ENCODE measurements around the gene APLF.

Gene APLF

GRCh38 chr2:68500649-68501048, 33.3 kb downstream of the APLF start:
- no peak for TF ChIP-seq CTCF (IDR thresholded peaks at IDR 0.05; ENCODE audit: low read depth, low read length)
- no peak overlapping the region for H3K4me3 ChIP-seq (ENCODE audit: low read depth, low read length)
- in situ Hi-C loops (cut with HindIII; ENCODE audit: low sequenced_read_pairs): no loop called here
- no peak for DNase-seq (ENCODE audit: low read depth, low spot score)

DNA sequence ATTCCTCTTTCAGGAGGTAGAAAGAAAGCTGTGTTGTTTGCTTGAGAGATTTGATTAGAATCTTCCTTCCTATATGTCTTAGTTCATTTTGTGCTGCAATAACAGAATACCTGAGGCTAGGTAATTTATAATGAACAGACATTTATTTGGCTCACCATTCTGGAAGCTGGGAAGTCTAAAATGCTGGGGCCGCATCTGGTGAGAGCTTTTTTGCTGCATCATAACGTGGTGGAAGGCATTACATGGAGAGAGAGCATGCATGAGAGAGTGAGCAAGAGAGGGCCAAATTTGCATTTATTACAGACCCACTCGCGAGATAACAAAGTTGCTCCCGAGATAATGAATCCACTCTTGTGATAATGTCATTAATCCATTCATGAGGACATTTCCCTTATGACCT, 34.4 kb downstream of the APLF start:
- TF ChIP-seq CTCF (IDR thresholded peaks at IDR 0.05; ENCODE audit: low read depth, low read length): no peak
- no peak for DNase-seq (ENCODE audit: low read depth, low spot score)
- no peak overlapping the region for H3K4me3 ChIP-seq (ENCODE audit: low read depth, low read length)
- in situ Hi-C loops (cut with HindIII; ENCODE audit: low sequenced_read_pairs): no loop called here

DNA sequence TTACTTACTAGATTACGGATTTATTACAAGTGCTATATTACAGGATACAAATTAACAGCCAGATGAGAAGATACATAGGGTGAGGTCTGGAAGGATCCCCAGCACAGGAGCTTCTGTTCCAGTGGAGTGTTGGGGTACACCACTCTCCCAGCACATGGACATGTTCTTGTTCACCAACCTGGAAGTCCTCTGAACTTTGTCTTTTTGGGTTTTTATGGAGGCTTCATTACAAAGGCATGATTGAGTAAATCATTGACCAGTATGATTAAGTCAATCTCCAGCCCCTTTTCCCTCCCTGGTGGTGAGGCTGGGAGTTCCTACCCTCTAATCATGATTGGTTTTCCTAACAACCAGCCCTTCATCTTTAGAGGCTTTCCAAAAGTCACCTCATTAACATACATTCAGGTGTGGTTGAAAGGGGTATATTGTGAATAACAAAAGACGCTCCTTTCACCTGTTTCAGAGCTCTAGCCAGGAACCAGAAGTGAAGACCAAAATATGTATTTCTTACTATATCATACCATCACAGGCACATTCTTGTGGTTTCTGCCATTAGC, 38.3 kb downstream of the APLF start:
- no peak for TF ChIP-seq CTCF (IDR thresholded peaks at IDR 0.05; ENCODE audit: low read depth, low read length)
- no peak for DNase-seq (ENCODE audit: low read depth, low spot score)
- in situ Hi-C loops (cut with HindIII; ENCODE audit: low sequenced_read_pairs): no loop called here
- H3K4me3 ChIP-seq (ENCODE audit: low read depth, low read length): no peak overlapping the region

- no peak for DNase-seq (ENCODE audit: low read depth, low spot score)
- no peak for TF ChIP-seq CTCF (IDR thresholded peaks at IDR 0.05; ENCODE audit: low read depth, low read length)
- no peak overlapping the region for H3K4me3 ChIP-seq (ENCODE audit: low read depth, low read length)
- in situ Hi-C loops (cut with HindIII; ENCODE audit: low sequenced_read_pairs): no loop called here
These were observed 38.8 kb downstream of the APLF start for GRCh38 chr2:68506170-68506569.

DNA sequence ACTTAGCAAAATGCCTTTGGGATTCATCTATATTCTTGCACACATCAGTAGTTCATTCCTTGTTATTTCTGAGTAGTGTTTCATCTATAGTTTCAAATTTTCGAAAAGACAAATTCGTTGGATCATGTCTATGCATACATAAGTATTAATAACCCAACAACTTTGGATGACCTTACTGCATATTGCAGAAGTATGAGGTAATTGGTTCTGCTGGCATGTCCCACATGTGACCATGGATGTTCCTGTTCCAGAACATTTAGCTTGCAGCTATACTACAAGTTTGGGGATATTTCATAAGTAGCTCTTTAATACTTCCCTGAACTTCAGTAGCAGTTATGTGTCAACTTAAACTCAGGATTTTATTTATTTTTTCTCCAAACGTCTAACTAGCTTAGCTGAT, 44.9 kb downstream of the APLF start:
- no peak for TF ChIP-seq CTCF (IDR thresholded peaks at IDR 0.05; ENCODE audit: low read depth, low read length)
- no peak overlapping the region for H3K4me3 ChIP-seq (ENCODE audit: low read depth, low read length)
- in situ Hi-C loops (cut with HindIII; ENCODE audit: low sequenced_read_pairs): no loop called here
- DNase-seq (ENCODE audit: low read depth, low spot score): no peak

GRCh38 chr2:68512966-68513365, 45.6 kb downstream of the APLF start:
- in situ Hi-C loops (cut with HindIII; ENCODE audit: low sequenced_read_pairs): no loop called here
- H3K4me3 ChIP-seq (ENCODE audit: low read depth, low read length): no peak overlapping the region
- no peak for TF ChIP-seq CTCF (IDR thresholded peaks at IDR 0.05; ENCODE audit: low read depth, low read length)
- no peak for DNase-seq (ENCODE audit: low read depth, low spot score)

All from astrocyte of the spinal cord (primary cell).